SK-N-SH treated with all-trans-retinoic acid at 6 μM for 48 hours (cell line): Measurements from ENCODE around the gene PACS1.
A peak's percentile ranks its signal among the peaks of the same experiment; 100 is the strongest.

Experiments used
- ATAC-seq: fragments of 200-7000 bp; cut with Tn5 transposase; 3 replicates; pipeline ENCODE4 v1.9.1; 2020; ENCODE audit warnings: mild to moderate bottlenecking, moderate library complexity
- ARNTL ChIP-seq: fragments of 450-650 bp; formaldehyde crosslinking; IDR thresholded peaks from 2 replicates; pipeline ENCODE4 v1.5.0; 2020; ENCODE audit warnings: low read depth, mild to moderate bottlenecking, moderate library complexity, borderline replicate concordance
- CREB5 ChIP-seq: fragments of 250-450 bp; sonication (Bioruptor Pico); IDR thresholded peaks from 2 replicates; pipeline ENCODE4 v1.5.1; 2020; ENCODE audit warnings: low read depth, mild to moderate bottlenecking, moderate library complexity
- CSDC2 ChIP-seq: fragments of 250-450 bp; sonication (Bioruptor Pico); IDR thresholded peaks from 2 replicates; pipeline ENCODE4 v1.5.0; 2020; ENCODE audit warnings: mild to moderate bottlenecking, moderate library complexity
- CSRNP3 ChIP-seq: fragments of 250-450 bp; sonication (Bioruptor Pico); IDR thresholded peaks from 2 replicates; pipeline ENCODE4 v1.5.1; 2021; ENCODE audit warnings: mild to moderate bottlenecking, moderate library complexity
- ESRRG ChIP-seq: fragments of 250-450 bp; sonication (Bioruptor Pico); IDR thresholded peaks from 2 replicates; pipeline ENCODE4 v1.6.1; 2021; ENCODE audit warnings: mild to moderate bottlenecking
- GLIS3 ChIP-seq: fragments of 250-450 bp; sonication (Bioruptor Pico); IDR thresholded peaks from 2 replicates; pipeline ENCODE4 v1.5.0; 2020; ENCODE audit warnings: mild to moderate bottlenecking, moderate library complexity
- ISL1 ChIP-seq: fragments of 250-450 bp; sonication (Bioruptor Pico); IDR thresholded peaks from 2 replicates; pipeline ENCODE4 v2.1.2; 2022; ENCODE audit warnings: mild to moderate bottlenecking, moderate library complexity
- OSR1 ChIP-seq: fragments of 250-450 bp; sonication (Bioruptor Pico); IDR thresholded peaks from 2 replicates; pipeline ENCODE4 v1.8.0; 2022; ENCODE audit warnings: moderate library complexity, mild to moderate bottlenecking, inconsistent platforms
- POU6F1 ChIP-seq: fragments of 250-450 bp; sonication (Bioruptor Pico); IDR thresholded peaks from 2 replicates; pipeline ENCODE4 v1.8.0; 2021; ENCODE audit warnings: low read depth, mild to moderate bottlenecking, moderate library complexity, borderline replicate concordance
- PPARA ChIP-seq: fragments of 250-450 bp; sonication (Bioruptor Pico); IDR thresholded peaks from 2 replicates; pipeline ENCODE4 v1.5.0; 2020; ENCODE audit warnings: mild to moderate bottlenecking, borderline replicate concordance
- RARB ChIP-seq: fragments of 250-450 bp; sonication (Bioruptor Pico); IDR thresholded peaks from 2 replicates; pipeline ENCODE4 v1.8.0; 2021; ENCODE audit warnings: mild to moderate bottlenecking, moderate library complexity
- SNAI2 ChIP-seq: fragments of 250-450 bp; sonication (Bioruptor Pico); IDR thresholded peaks from 2 replicates; pipeline ENCODE4 v1.5.0; 2020; ENCODE audit warnings: mild to moderate bottlenecking, moderate library complexity
- TCF4 ChIP-seq: fragments of 250-450 bp; sonication (Bioruptor Pico); IDR thresholded peaks from 2 replicates; pipeline ENCODE4 v1.8.0; 2021; ENCODE audit warnings: mild to moderate bottlenecking, moderate library complexity, borderline replicate concordance
- TOX ChIP-seq: fragments of 250-450 bp; sonication (Bioruptor Pico); IDR thresholded peaks from 2 replicates; pipeline ENCODE4 v1.8.0; 2021; ENCODE audit warnings: mild to moderate bottlenecking, moderate library complexity, borderline replicate concordance
- TSHZ2 ChIP-seq: fragments of 250-450 bp; sonication (Bioruptor Pico); IDR thresholded peaks from 2 replicates; pipeline ENCODE4 v1.5.0; 2020; ENCODE audit warnings: mild to moderate bottlenecking, moderate library complexity
- ZC3H10 ChIP-seq: fragments of 250-450 bp; sonication (Bioruptor Pico); IDR thresholded peaks from 2 replicates; pipeline ENCODE4 v1.5.1; 2021; ENCODE audit warnings: mild to moderate bottlenecking, moderate library complexity
- ZFP3 ChIP-seq: fragments of 250-450 bp; sonication (Bioruptor Pico); IDR thresholded peaks from 2 replicates; pipeline ENCODE4 v1.5.0; 2020; ENCODE audit warnings: mild to moderate bottlenecking, moderate library complexity
- ZNF70 ChIP-seq: fragments of 450-650 bp; formaldehyde crosslinking; IDR thresholded peaks from 2 replicates; pipeline ENCODE4 v1.5.0; 2020; ENCODE audit warnings: mild to moderate bottlenecking, moderate library complexity
- ZNF8 ChIP-seq: fragments of 450-650 bp; formaldehyde crosslinking; IDR thresholded peaks from 2 replicates; pipeline ENCODE4 v1.5.0; 2020; ENCODE audit warnings: mild to moderate bottlenecking, moderate library complexity
- TF ChIP-seq, protein P1 (sequence below): fragments of 250-450 bp; sonication (Bioruptor Pico); IDR thresholded peaks from 2 replicates; pipeline ENCODE4 v1.8.0; 2020; ENCODE audit warnings: mild to moderate bottlenecking, moderate library complexity, borderline replicate concordance

PACS1 gene

DNA sequence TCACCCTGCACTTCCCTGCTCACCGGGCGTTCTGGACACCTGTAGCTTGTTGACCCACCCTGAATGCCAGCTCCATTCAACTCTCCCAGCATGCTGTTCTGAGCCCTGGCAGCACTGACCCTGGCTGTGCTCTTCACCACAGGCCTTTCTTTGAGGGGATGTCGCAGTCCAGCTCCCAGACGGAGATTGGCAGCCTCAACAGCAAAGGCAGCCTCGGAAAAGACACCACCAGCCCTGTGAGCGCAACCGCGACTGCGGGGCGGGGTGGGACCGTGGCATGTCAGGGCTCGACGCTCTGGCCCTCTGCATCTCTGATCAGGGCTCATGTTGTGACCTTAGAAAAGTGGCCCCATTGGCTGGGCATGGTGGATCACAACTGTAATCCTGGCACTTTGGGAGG is 150.9 kb downstream of the PACS1 start:
- no peak for ATAC-seq
- TF ChIP-seq TCF4 (CRISPR knock-in tag) = no peak
- no peak for TF ChIP-seq PPARA
- no peak for TF ChIP-seq ZNF8 (CRISPR knock-in tag)

DNA sequence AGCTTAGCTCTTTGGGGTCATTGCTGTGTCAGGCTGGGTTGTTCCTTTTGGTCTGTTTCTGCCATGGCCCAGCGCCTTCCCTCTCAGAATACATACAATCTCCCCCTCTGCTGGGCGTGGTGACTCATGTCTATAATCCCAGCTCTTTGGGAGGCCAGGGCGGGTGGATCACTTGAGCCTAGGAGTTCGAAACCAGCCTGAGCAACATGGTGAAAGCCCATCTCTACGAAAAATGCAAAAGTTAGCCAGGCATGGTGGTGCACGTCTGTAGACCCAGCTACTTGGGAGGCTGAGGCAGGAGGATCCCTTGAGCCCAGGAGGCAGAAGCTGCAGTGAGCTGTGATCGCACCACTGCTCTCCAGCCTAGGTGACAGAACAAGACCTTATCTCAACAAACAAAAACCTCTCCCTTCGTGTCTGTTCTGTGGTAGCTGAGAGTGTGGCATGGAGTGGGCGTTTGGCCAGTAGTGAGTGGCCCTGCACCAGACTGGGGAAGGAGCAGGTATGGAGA is 151.7 kb downstream of the PACS1 start:
- peak; percentile 12; the same call in 2 of the 3 replicates for ATAC-seq
- TF ChIP-seq, protein P1, sequence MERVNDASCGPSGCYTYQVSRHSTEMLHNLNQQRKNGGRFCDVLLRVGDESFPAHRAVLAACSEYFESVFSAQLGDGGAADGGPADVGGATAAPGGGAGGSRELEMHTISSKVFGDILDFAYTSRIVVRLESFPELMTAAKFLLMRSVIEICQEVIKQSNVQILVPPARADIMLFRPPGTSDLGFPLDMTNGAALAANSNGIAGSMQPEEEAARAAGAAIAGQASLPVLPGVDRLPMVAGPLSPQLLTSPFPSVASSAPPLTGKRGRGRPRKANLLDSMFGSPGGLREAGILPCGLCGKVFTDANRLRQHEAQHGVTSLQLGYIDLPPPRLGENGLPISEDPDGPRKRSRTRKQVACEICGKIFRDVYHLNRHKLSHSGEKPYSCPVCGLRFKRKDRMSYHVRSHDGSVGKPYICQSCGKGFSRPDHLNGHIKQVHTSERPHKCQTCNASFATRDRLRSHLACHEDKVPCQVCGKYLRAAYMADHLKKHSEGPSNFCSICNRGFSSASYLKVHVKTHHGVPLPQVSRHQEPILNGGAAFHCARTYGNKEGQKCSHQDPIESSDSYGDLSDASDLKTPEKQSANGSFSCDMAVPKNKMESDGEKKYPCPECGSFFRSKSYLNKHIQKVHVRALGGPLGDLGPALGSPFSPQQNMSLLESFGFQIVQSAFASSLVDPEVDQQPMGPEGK (CRISPR knock-in tag) = no peak
- TF ChIP-seq RARB (CRISPR knock-in tag) (no peak), CSRNP3 (CRISPR knock-in tag) (no peak), ZC3H10 (CRISPR knock-in tag) (no peak), TOX (CRISPR knock-in tag) (no peak), PPARA (no peak), ESRRG (CRISPR knock-in tag) (no peak), TSHZ2 (CRISPR knock-in tag) (no peak), ZNF70 (CRISPR knock-in tag) (no peak), POU6F1 (CRISPR knock-in tag) (no peak), ZNF8 (CRISPR knock-in tag) (no peak), ARNTL (CRISPR knock-in tag) (no peak), GLIS3 (CRISPR knock-in tag) (no peak), CREB5 (CRISPR knock-in tag) (no peak), CSDC2 (CRISPR knock-in tag) (no peak), OSR1 (CRISPR knock-in tag) (no peak), ZFP3 (CRISPR knock-in tag) (no peak), ISL1 (CRISPR knock-in tag) (no peak)

DNA sequence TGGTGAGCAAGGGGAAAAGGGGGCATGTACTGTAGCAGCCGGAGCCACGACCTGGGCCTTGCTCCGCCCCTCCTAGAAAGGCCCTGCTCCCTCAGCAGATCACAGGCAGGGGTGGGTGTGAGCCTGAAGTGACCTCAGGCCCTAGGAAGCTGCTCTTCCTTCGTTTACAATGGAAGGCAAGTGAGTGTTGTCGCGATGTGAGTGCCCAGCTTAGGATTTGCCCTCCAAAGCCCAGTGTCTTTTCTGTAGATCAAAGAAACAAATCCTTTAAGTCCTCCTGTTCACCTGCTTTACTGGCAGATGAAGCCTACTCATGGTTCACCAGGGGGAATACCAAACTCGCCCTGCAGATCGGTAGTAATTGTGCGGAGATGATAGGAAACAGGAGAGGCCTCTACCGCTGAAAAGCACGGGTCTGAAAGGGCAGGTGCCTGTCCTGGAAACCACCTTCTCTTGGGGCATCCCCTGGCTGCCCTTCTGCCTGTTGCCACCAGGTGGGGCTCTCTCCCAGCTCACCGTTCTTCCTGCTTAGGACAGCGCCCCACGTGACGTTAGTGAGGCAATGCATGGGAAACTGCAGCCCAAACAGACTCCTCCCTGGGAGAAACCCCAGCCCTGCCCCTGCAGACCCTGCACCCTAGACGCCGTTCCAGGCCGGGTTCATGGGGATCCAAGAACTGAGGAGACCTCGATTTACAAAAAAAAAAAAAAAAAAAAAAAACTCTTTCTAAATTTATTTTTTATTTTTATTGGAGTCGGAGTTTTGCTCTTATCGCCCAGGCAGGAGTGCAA is 152.5 kb downstream of the PACS1 start:
- TF ChIP-seq SNAI2 (CRISPR knock-in tag) (peak; percentile 26; the same call in 1 of the 2 replicates), CREB5 (CRISPR knock-in tag) (no peak)
- TF ChIP-seq, all 23 proteins: peak for 1
- peak; percentile 96 for ATAC-seq
